HG02642 (cell line): ENCODE results near the gene C11orf68.

Experiments used
- ATAC-seq: cut with Tn5 transposase; IDR thresholded peaks from one replicate; pipeline ENCODE4 v1.9.1; 2021; ENCODE audit warnings: mild to moderate bottlenecking; ENCODE audit not compliant: unreplicated experiment, poor library complexity

The C11orf68 gene

DNA sequence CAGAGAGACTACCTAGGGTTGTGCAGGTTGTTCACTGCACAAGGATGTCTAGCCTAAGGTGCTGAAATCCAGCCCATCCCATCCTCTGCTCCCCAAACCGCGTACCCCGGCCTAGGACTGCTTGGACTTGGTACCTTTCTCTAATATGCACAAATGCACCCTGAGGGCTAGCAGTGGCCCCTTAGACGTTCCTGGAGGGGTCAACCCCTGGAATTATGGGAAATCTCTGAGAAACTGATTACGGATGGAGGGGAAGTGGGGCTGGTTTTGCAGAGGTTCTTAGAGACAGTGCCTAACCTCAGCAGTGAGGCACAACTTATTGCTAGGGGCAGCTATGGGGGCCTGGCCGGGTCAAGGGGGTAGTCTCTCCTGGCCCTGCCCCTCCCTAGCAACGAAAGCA, 2.5 kb downstream of the C11orf68 start:
- ATAC-seq = no peak

DNA sequence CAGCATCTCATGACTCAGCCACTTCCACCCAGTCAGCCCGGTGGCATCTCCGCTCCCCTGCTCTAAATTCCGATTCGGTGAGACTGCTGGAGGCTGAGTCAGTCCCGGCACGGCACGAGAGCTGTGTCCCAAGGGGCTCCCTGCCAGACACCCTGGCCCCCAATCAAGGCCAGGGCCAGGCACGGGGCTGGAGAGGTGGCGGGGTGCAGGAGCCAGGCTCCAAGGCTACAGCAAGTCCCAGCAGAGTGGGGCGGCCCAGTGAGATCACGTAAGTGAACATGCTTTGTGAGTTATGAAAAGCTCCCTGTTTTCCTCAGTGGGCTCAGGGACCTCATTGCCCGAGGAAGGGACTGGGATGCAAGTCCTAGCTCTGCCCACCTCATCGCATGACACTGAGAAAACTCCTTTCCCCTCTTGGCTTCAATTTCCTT, 3.0 kb downstream of the C11orf68 start:
- ATAC-seq = no peak

- no peak for ATAC-seq
Measured at GRCh38 chr11:65915101-65915820, 3.6 kb downstream of the C11orf68 start.

DNA sequence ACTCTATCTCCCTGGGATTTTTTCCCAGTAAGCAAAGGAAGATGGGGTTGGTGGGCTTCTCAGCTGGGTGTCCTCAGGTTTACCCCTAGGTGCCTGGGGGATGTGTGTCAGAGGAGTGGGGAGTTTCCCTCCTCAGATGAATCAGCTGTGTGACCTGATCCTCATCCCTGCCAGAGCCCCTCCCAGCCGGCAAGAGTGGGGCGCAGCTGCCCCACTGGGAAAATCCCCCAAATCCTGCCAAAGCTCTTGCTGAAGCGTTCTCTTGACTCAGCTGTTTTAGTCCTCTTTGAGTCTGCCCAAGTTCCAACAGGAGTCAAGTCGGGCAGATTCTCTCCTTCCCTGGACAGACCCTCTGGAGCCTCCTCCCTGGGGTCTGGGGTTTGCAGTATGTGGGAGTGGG, 6.0 kb downstream of the C11orf68 start:
- ATAC-seq = no peak

- no peak for ATAC-seq
Measured at GRCh38 chr11:65911682-65912568, 6.9 kb downstream of the C11orf68 start.

DNA sequence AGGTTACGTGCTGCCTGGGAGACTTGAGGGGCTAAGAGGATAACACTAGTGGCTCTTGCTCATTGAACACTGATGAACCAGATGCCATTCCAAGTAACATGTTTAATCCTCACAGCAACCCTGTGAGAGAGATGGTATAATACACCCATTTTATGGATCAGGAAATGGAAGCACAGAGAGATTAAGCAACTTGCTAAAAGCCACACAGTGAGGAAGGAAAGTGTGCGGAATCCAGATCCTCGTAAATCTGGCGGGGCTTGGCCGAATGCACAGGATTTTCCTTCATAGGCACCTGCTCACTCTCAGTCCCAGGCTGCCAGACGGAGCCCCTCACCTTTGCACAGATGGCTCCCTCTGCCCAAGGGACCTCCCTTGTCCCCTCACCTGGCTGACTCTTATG, 11.0 kb downstream of the C11orf68 start:
- no peak for ATAC-seq

- ATAC-seq = no peak
Measured at GRCh38 chr11:65906602-65907001, 12.3 kb downstream of the C11orf68 start.

- no peak for ATAC-seq
Measured at GRCh38 chr11:65903715-65904114, 15.1 kb downstream of the C11orf68 start.

DNA sequence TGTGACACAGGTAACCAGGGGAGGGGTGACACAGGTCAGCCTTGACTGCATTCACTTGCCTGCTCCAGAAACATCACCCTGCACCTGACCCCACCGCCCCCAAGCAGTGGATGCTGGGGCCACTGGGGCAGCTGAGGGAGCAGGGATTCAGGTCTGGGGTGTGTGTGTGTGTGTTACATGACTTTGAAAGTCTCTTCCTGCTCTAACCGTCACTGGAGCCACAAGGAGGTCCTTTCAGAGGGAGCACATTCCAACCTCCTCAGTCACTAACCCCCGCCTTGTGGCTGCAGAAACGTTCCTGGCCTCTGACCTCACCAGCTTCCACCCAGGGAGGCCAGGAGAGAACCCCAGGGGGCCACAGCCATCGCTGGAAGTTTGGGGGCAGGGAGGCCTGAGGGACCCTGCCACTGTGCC, 15.8 kb downstream of the C11orf68 start:
- no peak for ATAC-seq

DNA sequence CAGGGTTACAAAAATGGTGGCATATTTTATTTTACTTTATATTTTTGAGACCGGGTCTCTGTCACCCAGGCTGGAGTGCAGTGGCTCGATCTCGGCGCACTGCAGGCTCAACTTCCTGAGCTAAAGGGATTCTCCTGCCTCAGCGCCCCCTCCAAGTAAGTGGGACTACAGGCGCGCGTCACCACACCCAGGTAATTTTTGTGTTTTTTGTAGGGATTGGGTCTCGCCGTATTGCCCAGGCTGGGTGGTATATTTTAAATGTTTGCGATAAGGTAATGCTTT, 18.0 kb downstream of the C11orf68 start:
- no peak for ATAC-seq

GRCh38 chr11:65900125-65900898, 18.6 kb downstream of the C11orf68 start, which contains the start of gene FOSL1:
Gene FOSL1 (minus strand): TSS chr11:65900388. CDS start chr11:65900339, 49 bp downstream.
- ATAC-seq = peak; percentile 79

GRCh38 chr11:65899356-65900124, 19.3 kb downstream of the C11orf68 start:
- peak; percentile 1 for ATAC-seq

GRCh38 chr11:65898656-65899355, 20.1 kb downstream of the C11orf68 start:
- no peak for ATAC-seq

DNA sequence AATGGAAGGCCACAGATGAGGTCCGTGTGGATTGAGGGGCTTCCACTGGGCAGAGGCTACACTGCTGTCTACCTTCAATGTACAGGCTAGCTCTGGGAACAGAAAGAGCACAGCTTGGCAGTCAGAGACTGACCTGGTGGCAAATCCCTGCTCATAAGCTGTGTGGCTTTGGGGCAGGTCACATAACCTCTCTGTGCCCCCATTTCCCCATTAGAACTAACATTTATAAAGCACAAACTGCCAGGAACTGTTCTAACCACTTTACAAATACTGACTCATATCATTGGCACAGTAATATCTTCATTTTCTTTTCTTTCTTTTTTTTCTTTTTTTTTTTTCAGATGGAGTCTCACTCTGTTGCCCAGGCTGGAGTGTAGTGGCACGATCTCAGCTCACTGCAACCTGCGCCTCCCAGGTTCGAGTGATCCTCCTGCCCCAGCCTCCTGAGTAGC, 21.8 kb downstream of the C11orf68 start:
- ATAC-seq = no peak

GRCh38 chr11:65896034-65896999, 22.5 kb downstream of the C11orf68 start:
- no peak for ATAC-seq

GRCh38 chr11:65895482-65895981, 23.3 kb downstream of the C11orf68 start:
- ATAC-seq = no peak

- ATAC-seq = no peak
Measured at GRCh38 chr11:65894034-65894591, 24.7 kb downstream of the C11orf68 start.
